GM10248 (cell line): ENCODE measurements around the gene ERGIC2.

Experiments
- CTCF ChIA-PET: fragments of 300-600 bp; sonication (Branson Sonifier 250); formaldehyde crosslinking; extraction: SDS; loops from one replicate; lab custom pipeline; 2021; ENCODE audit warnings: antibody characterized with exemption; lab: Yijun Ruan, JAX
- POLR2A ChIA-PET: fragments of 350-650 bp; sonication (Branson Sonifier 250); formaldehyde crosslinking; extraction: SDS; loops from one replicate; lab custom pipeline; 2020; ENCODE audit warnings: antibody characterized with exemption; lab: Yijun Ruan, JAX
- DNase-seq: peaks from one replicate; pipeline ENCODE4 v3.0.0; 2012; ENCODE audit errors: extremely low spot score
- CTCF ChIP-seq: IDR thresholded peaks from 2 replicates; pipeline ENCODE4 v1.5.1; 2012; ENCODE audit warnings: mild to moderate bottlenecking, low read depth; ENCODE audit errors: extremely low read depth, missing control alignments, control extremely low read depth

ERGIC2 gene

GRCh38 chr12:29426498-29426897 lies 45.5 kb upstream of the ERGIC2 start:
- ChIA-PET CTCF (interaction anchor here (0.9 to 2.9 kb wide), 4 partner anchors 8 to 63 kb away, joined by 3 to 25 read pairs (median 3); no protein-coding TSS in a partner anchor), POLR2A (no interaction called here)
- no peak for TF ChIP-seq CTCF
- no peak for DNase-seq

- CTCF ChIA-PET, result interaction anchor here (0.9 to 1.0 kb wide), 2 partner anchors 9 to 10 kb away, joined by 3 read pairs; no protein-coding TSS in a partner anchor
- no peak for DNase-seq
- POLR2A ChIA-PET, result no interaction called here
- TF ChIP-seq CTCF, result no peak
Measured at GRCh38 chr12:29425722-29426121, 44.8 kb upstream of the ERGIC2 start.

GRCh38 chr12:29416748-29417147 lies 35.8 kb upstream of the ERGIC2 start:
- ChIA-PET POLR2A (no interaction called here), CTCF (interaction anchor here (1.5 to 4.2 kb wide), 2 partner anchors 11 to 60 kb away, joined by 3 to 25 read pairs; no protein-coding TSS in a partner anchor)
- TF ChIP-seq CTCF, result no peak
- DNase-seq, result no peak

- TF ChIP-seq CTCF, result no peak
- ChIA-PET CTCF (interaction anchor here (1.5 to 4.2 kb wide), 2 partner anchors 13 to 62 kb away, joined by 3 to 25 read pairs; no protein-coding TSS in a partner anchor), POLR2A (no interaction called here)
- no peak for DNase-seq
Measured at GRCh38 chr12:29415111-29415510, 34.1 kb upstream of the ERGIC2 start.

GRCh38 chr12:29414368-29414767 lies 33.4 kb upstream of the ERGIC2 start:
- no peak for TF ChIP-seq CTCF
- POLR2A ChIA-PET, result no interaction called here
- CTCF ChIA-PET, result no interaction called here
- DNase-seq, result no peak

- no peak for DNase-seq
- no peak for TF ChIP-seq CTCF
- POLR2A ChIA-PET, result no interaction called here
- CTCF ChIA-PET, result no interaction called here
Measured at GRCh38 chr12:29405561-29405960, 24.6 kb upstream of the ERGIC2 start.
